Fibroblast of upper back skin (primary cell): Measurements from ENCODE around the gene TTI1.

ENCODE experiments used
- DNase-seq: peaks from one replicate; pipeline ENCODE4 v3.0.0-alpha.2; 2013

The TTI1 gene

GRCh38 chr20:37958856-37959520 lies 74.3 kb downstream of the TTI1 start:
- no peak for DNase-seq

DNA sequence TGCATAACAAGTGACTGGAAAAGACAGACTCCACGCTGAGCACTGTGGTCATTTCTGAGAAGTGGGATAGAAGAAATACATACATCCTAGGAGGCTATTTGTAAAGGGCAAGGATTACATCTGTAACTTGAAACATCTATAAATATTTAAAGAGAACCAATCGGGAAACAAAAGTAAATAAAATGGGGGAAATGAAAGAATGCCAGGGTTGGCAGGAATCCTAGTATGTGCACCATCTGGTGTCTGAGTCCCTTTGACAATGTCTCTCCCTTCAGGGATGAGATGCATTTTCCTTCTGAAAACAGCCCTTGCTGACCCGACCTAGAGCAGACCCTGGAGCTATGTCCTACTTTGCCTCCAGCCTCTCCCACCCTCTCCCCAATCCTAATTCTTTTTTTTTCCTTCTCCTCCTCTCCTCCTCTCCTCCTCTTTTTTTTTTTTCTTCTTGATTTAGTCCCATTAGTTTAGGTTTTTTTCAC lies 77.1 kb downstream of the TTI1 start:
- no peak for DNase-seq

DNA sequence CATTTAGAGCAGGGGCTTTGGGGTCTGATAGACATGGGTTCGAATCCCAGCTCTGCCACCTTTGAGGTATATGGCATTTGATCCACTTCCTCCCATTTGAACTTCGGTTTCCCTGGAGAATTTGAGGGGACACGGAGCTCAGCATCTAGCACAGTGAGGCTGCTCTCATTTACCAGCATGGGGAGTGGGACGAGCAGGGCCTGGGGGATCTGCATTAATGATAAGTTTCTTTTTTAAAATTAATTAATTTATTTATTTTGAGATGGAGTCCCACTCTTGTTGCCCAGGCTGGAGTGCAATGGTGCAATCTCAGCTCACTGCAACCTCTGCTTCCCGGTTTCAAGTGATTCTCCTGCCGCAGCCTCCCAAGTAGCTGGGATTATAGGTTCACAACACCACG lies 77.7 kb downstream of the TTI1 start:
- DNase-seq, result no peak

GRCh38 chr20:37954626-37955025 lies 78.6 kb downstream of the TTI1 start:
- no peak for DNase-seq

GRCh38 chr20:37954190-37954589 lies 79.1 kb downstream of the TTI1 start:
- DNase-seq, result no peak

- no peak for DNase-seq
These were observed 84.3 kb downstream of the TTI1 start for GRCh38 chr20:37948956-37949355.

DNA sequence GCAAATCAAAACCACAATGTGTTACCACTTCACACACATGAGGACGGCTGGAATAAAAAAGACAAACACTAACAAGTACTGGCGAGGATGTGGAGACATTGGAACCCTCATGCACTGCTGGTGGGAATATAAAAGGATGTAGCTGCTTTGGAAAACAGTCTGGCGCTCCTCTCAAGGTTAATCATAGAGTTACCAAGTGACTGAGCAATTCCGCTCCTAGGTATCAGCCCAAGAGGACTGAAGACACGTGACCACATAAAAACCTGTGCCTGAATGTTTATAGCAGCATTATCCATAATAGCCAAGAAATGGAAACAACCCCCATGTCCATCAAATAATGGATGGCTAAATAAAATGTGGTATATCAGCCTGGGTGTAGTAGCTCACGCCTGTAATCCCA lies 85.3 kb downstream of the TTI1 start:
- DNase-seq, result no peak

DNA sequence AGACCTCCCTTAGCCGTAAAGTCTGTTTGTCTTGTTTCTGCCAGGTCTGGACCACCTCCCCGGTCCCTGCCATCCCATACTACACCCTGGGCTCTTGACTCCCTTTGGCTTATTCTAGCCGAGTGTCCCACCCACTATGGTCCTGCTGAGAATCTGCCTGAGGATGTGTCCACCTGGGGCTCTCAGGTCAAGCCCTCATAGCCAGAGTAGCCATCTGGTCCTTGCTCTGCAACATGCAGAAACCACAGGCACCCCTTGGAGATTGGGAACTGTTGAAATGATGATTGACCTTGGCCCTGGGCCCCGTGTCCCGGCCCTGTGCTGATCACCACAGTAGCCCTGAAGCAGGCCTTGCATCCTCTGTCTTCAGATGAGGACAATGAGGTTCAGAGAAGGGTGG lies 86.3 kb downstream of the TTI1 start:
- DNase-seq, result no peak

DNA sequence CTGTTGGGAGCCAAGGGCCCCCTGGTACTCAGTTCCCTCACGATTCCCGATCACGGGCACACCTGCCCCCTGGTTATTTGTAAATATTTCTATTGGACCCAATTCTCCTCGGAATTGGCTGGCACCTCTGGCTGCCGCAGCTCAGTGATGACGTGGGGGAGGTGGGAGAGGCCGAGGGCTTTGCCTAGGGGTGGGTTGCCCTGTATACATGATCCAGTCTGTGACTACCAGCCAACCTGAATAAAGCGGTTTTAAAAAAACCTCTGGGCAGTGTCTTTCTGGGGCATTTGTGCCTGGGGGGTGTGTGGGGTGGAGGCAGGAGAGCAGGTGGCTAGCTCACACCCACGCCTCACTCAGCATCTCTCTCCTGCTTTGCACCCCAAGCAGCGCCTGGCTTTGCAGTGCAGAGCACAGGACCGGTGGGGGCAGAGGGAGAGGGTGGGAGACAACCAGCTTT lies 88.1 kb downstream of the TTI1 start:
- no peak for DNase-seq

- DNase-seq, result no peak
These were observed 88.7 kb downstream of the TTI1 start for GRCh38 chr20:37944456-37944981.

DNA sequence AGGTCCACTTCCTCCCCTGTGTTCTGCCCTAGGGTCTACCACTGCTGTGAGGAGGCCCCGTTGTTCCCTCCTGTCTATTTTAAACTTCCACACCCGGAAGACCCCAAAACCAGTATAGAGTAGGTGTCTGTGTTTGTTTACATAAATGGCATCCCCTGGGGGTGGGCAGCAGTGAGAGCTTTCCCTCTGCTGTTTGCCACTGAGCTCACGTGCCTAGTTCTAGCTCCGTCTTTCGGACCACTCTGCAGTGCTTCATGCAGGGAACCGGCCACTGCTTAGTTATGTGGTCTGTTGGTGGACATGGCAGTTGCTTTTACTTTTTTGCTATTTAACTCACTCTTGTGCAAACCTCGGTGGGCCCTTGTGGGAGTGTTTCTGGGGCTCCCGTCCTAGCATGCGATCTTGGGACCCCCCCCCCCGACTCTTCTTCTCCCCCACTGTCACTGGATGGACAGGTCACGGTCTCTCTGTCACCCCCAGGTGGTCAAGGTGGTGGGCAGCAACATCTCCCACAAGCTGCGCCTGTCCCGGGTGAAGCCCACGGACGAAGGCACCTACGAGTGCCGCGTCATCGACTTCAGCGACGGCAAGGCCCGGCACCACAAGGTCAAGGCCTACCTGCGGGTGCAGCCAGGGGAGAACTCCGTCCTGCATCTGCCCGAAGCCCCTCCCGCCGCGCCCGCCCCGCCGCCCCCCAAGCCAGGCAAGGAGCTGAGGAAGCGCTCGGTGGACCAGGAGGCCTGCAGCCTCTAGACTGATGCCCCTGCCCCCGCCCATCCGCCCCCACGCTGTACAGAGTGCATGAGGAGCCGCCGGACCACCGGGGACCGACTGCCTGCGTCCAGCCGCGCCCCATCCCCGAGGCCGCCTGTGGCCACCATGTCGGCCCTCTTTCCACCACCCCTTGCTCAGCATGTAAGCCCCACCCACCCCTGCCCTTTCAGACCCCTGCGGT lies 89.5 kb downstream of the TTI1 start:
- no peak for DNase-seq

- DNase-seq, result no peak
These were observed 90.2 kb downstream of the TTI1 start for GRCh38 chr20:37943033-37943432.

- no peak for DNase-seq
These were observed 91.3 kb downstream of the TTI1 start for GRCh38 chr20:37941992-37942391.

GRCh38 chr20:37941332-37941731 lies 91.9 kb downstream of the TTI1 start:
- no peak for DNase-seq

DNA sequence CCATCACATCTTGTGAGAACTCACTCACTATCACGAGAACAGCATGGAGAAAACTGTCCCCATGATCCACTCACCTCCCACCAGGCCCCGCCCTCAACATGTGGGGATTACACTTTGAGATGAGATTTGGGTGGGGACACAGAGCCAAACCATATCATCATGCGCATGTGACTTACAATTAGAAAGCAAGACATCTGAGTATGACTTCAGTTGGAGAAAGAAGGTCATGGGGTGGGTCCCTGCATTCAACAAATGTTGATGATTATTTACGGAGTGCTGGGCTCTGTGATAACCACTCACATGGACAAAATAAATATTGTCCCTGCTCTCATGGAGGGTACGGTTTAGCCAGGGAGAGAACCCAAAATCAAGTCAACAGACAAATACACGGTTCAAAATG lies 92.4 kb downstream of the TTI1 start:
- DNase-seq, result no peak

DNA sequence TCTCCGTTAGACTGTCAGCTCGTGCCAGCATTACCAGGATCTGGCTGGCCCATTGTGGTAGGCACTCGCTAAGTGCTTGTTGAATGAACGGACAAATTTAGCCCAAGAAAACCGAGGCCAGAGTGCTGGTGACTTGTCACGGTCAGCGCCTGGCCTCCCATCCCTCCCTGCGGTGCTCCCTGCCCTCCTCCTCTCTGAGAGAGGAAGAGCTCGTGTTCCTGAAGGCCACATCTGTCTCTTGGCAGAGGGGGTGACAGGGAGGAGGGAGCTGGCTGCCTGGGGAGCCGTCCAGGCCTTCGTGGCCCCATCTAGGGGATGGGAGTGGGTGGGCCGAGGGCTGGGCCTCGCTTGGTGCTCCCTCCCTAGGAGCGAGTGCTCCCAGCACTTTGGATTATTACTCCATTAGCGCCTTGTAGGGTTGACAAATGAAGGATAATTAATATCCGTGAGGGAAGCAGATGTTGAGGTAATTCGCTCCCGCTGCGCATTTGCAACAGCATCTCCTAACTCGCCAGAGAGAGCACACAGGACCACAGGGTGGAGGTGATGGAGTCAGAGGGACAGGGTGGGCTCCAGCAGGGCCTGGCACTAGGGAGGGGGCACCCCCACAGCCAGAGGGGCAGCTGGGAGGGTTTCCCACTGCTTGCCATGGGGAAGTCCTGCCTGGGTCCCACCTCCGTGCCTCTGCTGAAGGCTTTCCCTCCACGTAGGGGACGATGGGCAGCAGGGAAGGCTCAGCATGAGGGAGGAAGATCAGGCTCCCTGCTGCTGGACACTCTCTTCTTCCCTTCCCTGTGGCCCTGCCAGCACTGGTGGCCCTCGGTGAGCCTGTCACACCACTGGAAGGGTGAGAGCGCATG lies 93.3 kb downstream of the TTI1 start:
- no peak for DNase-seq

DNA sequence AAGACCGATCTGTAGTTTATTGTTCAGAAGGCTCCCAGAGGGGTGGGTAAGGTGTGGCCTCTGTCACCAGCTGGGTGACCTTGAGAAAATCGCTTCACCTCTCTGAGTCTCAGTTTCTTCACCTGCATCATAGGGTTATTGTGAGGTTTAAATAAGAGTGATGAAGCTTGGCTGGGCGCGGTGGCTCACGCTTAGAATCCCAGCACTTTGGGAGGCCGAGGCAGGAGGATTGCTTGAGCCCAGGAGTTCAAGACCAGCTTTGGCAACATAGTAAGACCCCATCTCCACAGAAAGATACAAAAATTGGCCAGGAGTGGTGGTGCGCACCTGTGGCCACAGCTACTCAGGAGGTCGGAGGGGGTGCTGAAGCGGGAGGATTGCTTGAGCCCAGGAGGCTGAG lies 94.3 kb downstream of the TTI1 start:
- no peak for DNase-seq

DNA sequence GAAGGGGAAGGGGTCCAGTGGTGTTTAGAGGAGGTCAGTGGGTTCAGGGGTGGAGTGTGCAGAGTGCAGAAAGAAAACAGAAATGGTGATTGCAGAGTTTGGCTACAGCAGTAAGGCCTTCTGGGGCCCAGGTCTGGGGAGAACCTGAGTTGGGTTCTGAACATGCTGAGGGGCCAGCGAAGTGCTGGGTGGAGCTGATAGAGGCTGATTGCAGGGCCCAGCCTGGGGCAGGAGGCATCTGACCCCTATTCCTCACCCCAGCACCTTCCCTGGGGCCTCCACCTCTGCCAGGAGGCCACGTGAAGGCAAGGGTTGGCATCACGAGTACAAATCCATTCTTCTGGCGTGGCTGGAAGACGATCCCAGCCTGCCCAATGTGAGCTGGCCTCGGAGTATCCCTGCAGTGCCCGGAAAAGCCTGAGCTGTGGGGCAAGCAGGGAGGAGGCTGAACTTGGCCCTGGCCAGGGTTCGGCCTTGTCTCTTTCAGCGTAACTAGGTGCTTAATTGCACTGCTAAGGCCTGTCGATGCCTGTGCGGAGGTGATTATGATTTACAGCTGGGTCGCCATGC lies 95.0 kb downstream of the TTI1 start:
- DNase-seq, result no peak

GRCh38 chr20:37937686-37938085 lies 95.6 kb downstream of the TTI1 start:
- no peak for DNase-seq

DNA sequence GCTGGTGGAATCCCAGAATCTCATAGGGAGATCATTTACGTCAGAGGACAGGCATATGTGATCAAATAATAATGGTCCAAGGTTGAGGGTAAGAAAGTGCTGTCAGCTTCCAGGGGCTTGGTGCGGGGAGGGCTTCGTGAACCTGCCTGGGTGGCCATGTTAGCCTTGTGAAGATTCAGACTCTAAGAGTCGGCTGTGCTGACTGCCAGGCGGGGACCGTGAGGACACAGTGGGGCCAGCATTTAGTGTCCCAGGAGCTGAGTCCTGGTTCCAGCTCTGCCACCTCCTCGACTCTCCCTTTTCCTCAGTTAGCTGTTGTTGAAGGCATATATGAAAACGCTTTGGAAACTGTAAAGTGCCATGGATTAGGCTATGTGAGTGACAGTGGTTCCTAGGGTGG lies 96.8 kb downstream of the TTI1 start:
- DNase-seq, result no peak

GRCh38 chr20:37936041-37936440 lies 97.2 kb downstream of the TTI1 start:
- no peak for DNase-seq

GRCh38 chr20:37935435-37935834 lies 97.8 kb downstream of the TTI1 start:
- DNase-seq, result no peak
